GM19025 (cell line): ENCODE results near the gene PLD1.
"Not testable (repeated sequence)": the region's sequence is repeated elsewhere in the genome, so short reads cannot be mapped to it uniquely, and the experiment has no call there.

Source experiments
- ATAC-seq: cut with Tn5 transposase; IDR thresholded peaks from one replicate; pipeline ENCODE4 v1.9.1; 2021; ENCODE audit warnings: mild to moderate bottlenecking, low read depth, moderate library complexity; ENCODE audit not compliant: unreplicated experiment

PLD1 gene

GRCh38 chr3:171643033-171643432 lies 167.2 kb downstream of the PLD1 start:
- ATAC-seq, result no peak

GRCh38 chr3:171640520-171641412 lies 169.5 kb downstream of the PLD1 start:
- no peak for ATAC-seq

- ATAC-seq, result no peak
Observed at GRCh38 chr3:171636666-171637065, 173.6 kb downstream of the PLD1 start.

- no peak for ATAC-seq
Observed at GRCh38 chr3:171632766-171633165, 177.5 kb downstream of the PLD1 start.

GRCh38 chr3:171626799-171627198 lies 183.5 kb downstream of the PLD1 start:
- ATAC-seq, result not testable (repeated sequence)

- ATAC-seq, result no peak
Observed at GRCh38 chr3:171622126-171622525, 188.2 kb downstream of the PLD1 start.

- no peak for ATAC-seq
Observed at GRCh38 chr3:171620825-171621434, 189.4 kb downstream of the PLD1 start.

GRCh38 chr3:171616798-171617197 lies 193.5 kb downstream of the PLD1 start:
- ATAC-seq, result no peak

- ATAC-seq, result no peak
Observed at GRCh38 chr3:171615686-171616085, 194.6 kb downstream of the PLD1 start.

GRCh38 chr3:171615281-171615680 lies 195.0 kb downstream of the PLD1 start:
- ATAC-seq, result no peak

- ATAC-seq, result no peak
Observed at GRCh38 chr3:171614318-171614921, 195.9 kb downstream of the PLD1 start.

- ATAC-seq, result no peak
Observed at GRCh38 chr3:171607452-171607851, 202.8 kb downstream of the PLD1 start.

GRCh38 chr3:171606151-171606751 lies 204.0 kb downstream of the PLD1 start:
- no peak for ATAC-seq

GRCh38 chr3:171604370-171604769 lies 205.9 kb downstream of the PLD1 start:
- ATAC-seq, result no peak

GRCh38 chr3:171602072-171602471 lies 208.2 kb downstream of the PLD1 start:
- ATAC-seq, result no peak

GRCh38 chr3:171600030-171600429 lies 210.3 kb downstream of the PLD1 start:
- ATAC-seq, result no peak

- no peak for ATAC-seq
Observed at GRCh38 chr3:171598990-171599389, 211.3 kb downstream of the PLD1 start.

- ATAC-seq, result no peak
Observed at GRCh38 chr3:171592786-171593185, 217.5 kb downstream of the PLD1 start.

- no peak for ATAC-seq
Observed at GRCh38 chr3:171591070-171591469, 219.2 kb downstream of the PLD1 start.

- ATAC-seq, result no peak
Observed at GRCh38 chr3:171586274-171586673, 224.0 kb downstream of the PLD1 start.

GRCh38 chr3:171585039-171585438 lies 225.2 kb downstream of the PLD1 start:
- no peak for ATAC-seq
